Activated CD8-positive, alpha-beta memory T cell treated with anti-CD3 and anti-CD28 coated beads for 36 hours (primary cell): ENCODE data around the gene FFAR1. TPM values are rescaled to one million over a fixed set of nuclear protein-coding genes. Genes with fewer than 3 reads are reported as not detected.
"Not testable (repeated sequence)": the region's sequence is repeated elsewhere in the genome, so short reads cannot be mapped to it uniquely, and the experiment has no call there.

Experiments
- CTCF ChIA-PET: fragments of 350-600 bp; sonication (Branson Sonifier 250); formaldehyde crosslinking; loops from one replicate; lab custom pipeline; 2021; ENCODE audit warnings: antibody characterized with exemption; lab: Charles Lee
- POLR2A ChIA-PET: fragments of 350-600 bp; sonication (Branson Sonifier 250); formaldehyde crosslinking; loops from one replicate; lab custom pipeline; 2021; ENCODE audit warnings: antibody characterized with exemption; lab: Charles Lee
- total RNA-seq, 2 experiments: library from RNA; stranded (reverse); gene quantifications; one replicate each; pipeline ENCODE4 v1.2.3, GENCODE V29; 2021

The FFAR1 gene
- total RNA-seq, 2 experiments from 2014 or later = not detected

GRCh38 chr19:35375505-35376307 is 28.0 kb downstream of the FFAR1 start:
- CTCF ChIA-PET = interaction anchor here (1.1 to 2.0 kb wide), 2 partner anchors 93 to 119 kb away, joined by 3 to 5 read pairs; no protein-coding TSS in a partner anchor

GRCh38 chr19:35377656-35378055 is 30.0 kb downstream of the FFAR1 start:
- ChIA-PET POLR2A (no interaction called here), CTCF (interaction anchor here (0.6 to 2.7 kb wide), 3 partner anchors 25 to 126 kb away, joined by 3 to 6 read pairs (median 5); no protein-coding TSS in a partner anchor)

More at GRCh38 chr19:35375505-35376307, 28.0 kb downstream of the FFAR1 start:
- POLR2A ChIA-PET = no interaction called here

DNA sequence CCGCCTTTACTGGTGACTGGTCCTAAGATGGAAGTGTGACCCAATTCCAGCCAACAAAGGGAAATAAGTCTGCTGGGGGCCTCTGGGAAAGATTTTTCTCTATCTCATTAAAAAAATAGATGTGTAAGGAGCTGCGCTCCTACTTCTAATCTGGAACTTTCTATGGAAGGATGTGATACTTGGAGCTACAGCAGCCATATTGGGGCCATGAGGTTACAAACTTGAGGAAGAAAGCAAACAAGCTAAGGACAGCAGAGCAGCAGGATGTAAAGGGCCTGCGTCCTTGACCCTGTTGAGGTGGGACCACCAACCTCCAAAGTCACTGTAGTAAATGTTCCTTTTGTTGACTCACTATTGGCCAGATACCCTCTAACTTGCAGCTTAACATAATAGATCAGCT is 30.7 kb downstream of the FFAR1 start:
- ChIA-PET POLR2A (no interaction called here), CTCF (interaction anchor here (2.7 kb wide), 1 partner anchor 25 kb away, joined by 6 read pairs; no protein-coding TSS in a partner anchor)

DNA sequence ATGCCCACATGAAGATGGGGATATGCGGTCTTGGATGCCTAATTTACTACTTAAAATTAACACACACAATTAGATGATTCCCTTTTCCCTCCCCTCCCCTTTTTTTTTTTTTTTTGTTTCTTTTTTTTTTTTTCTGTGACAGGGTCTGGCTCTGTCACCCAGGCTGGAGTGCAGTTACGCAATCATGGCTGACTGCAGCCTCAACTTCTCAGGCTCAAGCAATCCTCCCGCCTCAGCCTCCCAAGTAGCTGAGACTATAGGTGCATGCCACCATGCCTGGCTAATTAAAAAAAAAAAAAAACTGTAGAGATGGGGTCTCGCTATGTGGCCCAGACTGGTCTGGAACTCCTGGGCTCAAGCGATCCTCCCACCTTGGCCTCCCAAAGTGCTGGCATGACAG is 31.8 kb downstream of the FFAR1 start:
- CTCF ChIA-PET = interaction anchor here (2.7 kb wide), 1 partner anchor 27 kb away, joined by 6 read pairs; no protein-coding TSS in a partner anchor
- POLR2A ChIA-PET = not testable (repeated sequence)

GRCh38 chr19:35379992-35380391 is 32.3 kb downstream of the FFAR1 start:
- ChIA-PET POLR2A (no interaction called here), CTCF (no interaction called here)

GRCh38 chr19:35380450-35381124 is 32.9 kb downstream of the FFAR1 start:
- ChIA-PET CTCF (no interaction called here), POLR2A (no interaction called here)

DNA sequence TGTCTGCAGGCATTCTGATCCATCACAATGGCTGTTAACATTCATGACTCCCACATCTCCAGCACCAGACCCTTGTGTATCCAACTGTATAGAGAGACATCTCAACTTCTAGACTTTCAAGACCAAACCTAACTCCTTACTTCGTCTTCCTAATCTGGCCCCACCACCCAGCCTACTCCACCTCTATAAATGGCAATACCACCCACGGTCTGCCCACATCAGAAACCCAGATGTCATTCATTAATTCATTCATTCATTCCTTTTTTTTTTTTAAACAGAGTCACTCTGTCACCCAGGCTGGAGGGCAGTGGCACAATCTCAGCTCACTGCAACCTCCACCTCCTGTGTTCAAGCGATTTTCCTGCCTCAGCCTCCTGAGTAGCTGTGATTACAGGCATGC is 33.6 kb downstream of the FFAR1 start:
- CTCF ChIA-PET = no interaction called here
- POLR2A ChIA-PET = no interaction called here

DNA sequence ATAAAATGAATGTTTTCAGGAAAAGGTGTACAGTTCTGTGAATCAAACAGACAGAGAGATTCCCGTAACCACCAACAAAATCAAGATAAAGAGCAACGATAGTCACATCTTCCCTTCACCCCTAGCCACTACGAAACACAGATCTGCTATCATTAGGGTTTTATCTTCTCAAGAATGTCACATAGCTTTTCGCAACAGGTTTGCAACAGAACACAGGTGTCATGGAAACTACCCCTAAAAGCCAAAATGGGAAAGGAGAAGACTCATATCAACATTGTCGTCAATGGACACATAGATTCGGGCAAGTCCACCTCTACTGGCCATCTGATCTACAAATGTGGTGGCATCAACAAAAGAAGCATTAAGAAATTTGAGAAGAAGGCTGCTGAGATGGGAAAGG is 34.2 kb downstream of the FFAR1 start:
- ChIA-PET POLR2A (no interaction called here), CTCF (no interaction called here)

DNA sequence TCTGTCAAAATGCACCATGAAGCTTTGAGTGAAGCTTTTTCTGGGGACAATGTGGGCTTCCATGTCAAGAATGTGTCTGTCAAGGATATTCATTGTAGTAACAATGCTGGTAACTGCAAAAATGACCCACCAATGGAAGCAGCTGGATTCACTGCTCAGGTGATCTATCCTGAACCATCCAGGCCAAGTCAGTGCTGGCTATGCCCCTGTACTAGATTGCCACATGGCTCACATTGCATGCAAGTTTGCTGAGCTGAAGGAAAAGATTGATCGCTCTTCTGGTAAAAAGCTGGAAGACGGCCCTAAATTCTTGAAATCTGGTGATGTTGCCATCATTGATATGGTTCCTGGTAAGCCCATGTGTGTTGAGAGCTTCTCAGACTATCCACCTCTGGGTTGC is 35.8 kb downstream of the FFAR1 start:
- CTCF ChIA-PET = no interaction called here
- POLR2A ChIA-PET = no interaction called here

DNA sequence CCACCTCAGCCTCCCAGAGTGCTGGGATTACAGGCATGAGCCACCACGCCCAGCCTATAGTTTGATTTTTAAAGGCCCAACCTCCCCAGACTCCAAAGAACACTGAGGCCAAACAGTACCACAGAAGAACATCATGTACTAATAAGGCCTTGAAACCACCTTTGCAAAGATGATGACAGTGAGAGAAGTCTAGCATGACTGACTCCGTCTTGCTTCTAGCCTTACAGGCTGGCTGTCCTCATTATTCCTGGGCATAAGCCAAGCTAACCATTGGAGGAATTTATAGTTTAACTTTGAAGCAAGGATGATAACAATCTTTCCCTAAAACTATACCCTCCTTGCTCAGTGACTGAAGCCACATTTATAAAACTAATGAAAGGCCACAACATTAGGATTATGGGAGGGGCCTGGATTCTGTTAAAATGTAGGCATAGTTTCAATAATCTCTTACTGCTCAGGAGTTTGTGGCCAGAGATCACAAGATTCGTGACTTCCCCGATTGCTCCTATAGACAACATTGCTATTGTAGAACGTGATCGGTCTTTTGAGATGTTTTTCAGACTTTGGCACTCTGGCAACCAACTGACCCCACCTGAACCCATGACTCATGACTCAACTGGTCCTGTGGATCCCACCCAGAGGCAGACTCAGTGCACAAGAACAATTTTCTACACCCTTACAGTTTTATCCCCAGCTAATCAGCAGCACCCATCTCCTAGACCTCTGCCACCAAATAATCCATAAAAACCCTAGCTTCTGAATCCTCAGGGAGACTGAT is 40.8 kb downstream of the FFAR1 start:
- ChIA-PET POLR2A (no interaction called here), CTCF (no interaction called here)

- POLR2A ChIA-PET = no interaction called here
- CTCF ChIA-PET = no interaction called here
These were observed 41.6 kb downstream of the FFAR1 start for GRCh38 chr19:35389192-35389861.

DNA sequence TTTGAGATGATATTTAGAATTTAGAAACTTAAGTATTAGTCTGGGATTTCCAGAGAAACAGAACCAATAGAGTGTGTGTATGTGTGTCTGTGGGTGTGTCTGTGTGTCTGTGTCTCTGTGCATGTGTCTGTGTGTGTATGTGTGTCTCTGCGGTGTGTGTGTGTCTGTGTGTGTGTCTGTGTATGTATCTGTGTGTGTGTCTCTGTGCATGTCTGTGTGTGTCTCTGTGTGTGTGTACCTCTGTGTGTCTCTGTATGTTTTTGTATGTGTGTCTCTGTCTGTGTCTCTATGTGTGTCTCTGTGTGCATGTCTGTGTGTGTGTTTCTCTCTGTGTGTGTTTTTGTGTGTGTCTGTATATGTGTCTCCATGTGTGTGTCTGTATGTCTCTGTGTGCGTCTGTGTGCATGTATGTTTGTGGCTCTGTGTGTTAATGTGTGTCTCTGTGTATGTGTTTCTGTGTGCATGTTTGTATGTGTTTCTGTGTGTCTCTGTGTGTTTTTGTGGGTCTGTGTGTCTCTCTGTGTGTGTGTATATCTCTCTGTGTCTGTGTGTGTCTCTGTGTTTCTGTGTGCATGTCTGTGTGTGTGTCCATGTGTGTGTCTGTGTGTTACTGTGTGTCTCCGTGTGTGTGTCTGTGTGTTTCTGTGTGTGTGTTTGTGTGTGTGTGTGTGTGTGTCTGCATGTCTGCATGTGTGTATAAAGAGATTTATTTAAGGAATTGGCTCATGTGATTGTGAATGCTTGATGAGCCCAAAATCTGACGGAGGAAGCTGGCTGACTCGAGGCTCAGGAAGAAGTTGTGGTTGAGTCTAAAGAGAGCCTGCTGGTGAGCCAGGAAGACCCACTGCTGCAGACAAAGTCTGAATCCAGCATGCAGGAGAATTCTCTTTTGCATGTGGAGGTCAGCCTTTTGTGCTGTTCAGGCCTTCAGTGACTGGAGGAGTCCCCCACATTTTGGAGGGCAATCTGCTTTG is 45.3 kb downstream of the FFAR1 start:
- POLR2A ChIA-PET = no interaction called here
- CTCF ChIA-PET = no interaction called here

DNA sequence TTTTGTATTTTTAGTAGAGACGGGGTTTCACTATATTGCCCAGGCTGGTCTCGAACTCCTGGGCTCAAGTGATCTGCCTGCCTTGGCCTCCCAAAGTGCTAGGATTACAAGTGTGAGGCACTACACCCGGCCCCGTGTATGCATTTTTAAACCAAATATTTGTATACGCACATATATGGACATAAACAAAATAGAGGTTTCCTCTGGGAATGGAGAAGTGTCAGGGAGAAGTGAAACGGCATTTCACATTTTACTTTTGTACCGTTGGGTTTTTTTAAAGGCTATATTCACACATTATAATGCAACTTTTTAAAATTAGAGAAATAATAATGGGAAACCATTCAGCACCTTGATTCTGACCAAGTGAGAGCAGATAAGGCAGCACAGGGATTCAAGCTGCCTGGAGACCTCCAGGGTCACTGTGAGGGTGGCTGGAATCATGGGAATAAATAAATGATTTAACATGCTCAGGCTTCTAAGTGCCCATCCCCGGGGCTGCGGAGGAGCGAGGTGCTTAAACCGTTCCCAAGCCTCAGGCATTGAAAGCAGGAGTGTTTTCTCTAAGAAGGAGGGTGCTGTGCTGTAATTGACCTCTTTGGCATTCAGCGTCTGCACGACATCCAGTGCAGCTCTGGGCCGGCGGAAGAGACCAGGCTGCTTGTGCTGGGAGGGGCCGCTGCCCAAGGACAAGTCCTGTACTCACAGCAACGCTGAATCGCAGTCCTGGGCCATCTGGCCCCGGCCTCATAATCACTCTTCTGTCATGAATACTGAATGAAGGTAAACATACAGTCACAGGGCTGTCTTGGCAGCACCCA is 47.9 kb downstream of the FFAR1 start:
- CTCF ChIA-PET = no interaction called here
- POLR2A ChIA-PET = no interaction called here

DNA sequence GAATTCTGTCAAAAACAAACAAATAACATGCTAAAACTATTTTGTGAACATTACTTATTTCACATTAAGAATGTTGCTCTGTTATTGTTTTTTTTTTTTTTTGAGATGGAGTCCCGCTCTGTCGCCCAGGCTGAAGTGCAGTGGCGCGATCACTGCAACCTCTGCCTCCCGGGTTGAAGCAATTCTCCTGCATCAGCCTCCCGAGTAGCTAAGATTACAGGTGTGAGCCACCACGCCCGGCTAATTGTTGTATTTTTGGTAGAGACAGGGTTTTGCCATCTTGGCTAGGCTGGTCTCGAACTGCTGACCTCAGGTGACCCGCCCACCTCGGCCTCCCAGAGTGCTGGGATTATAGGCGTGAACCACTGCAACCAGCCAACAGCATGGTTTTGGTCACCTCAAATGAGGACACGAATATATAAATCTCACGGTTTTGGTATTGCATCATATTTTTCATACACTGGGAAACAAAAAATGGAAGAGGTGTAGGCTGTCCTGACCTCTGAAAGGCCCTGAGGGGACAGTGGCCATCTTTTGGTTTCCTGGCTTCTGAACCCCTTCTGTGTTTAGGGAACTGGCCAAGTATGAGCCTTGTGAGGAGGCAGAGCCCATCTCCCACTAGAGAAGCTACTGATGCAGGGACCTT is 48.7 kb downstream of the FFAR1 start:
- POLR2A ChIA-PET = no interaction called here
- CTCF ChIA-PET = no interaction called here

DNA sequence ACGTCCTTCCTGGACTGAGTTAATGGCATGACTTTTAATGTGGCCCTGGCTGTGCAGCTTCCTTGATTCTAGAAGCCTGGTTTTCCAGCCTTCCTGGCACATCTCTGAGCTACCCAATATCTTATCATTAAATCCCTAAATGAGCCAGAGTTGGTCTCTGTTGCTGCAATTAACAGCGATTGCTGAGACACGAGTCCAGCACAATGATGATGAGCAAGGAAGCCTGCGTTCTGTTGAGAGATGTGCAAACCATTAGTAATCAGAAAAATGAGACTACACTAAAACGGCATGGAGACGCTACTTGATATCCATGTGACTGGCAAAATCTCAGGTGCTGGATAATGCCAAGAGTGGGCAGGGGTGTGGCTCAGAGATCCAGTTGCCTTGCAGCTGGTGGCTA is 49.4 kb downstream of the FFAR1 start:
- ChIA-PET CTCF (no interaction called here), POLR2A (no interaction called here)
